MCF 10A (cell line): ENCODE data around the gene SND1. TPM values are rescaled to one million over a fixed set of nuclear protein-coding genes. Genes with fewer than 3 reads are reported as not detected.

Experiments
- BruUV-seq: library from RNA; stranded (reverse); fragments of 400-500 nt; replicated peaks from 2 replicates; lab custom pipeline; 2021; lab: Mats Ljungman, UMichigan
- CTCF ChIA-PET: fragments of 300-600 bp; sonication (Branson Sonifier 250); formaldehyde crosslinking; extraction: SDS; loops from one replicate; lab custom pipeline; 2021; ENCODE audit warnings: antibody characterized with exemption, inconsistent platforms; lab: Yijun Ruan, JAX
- POLR2A ChIA-PET: fragments of 300-600, 350-650 bp; sonication (Branson Sonifier 250); formaldehyde crosslinking; extraction: SDS; loops from one replicate; lab custom pipeline; 2020; ENCODE audit warnings: antibody characterized with exemption, inconsistent platforms; lab: Yijun Ruan, JAX
- DNase-seq: peaks from one replicate; pipeline ENCODE4 v3.0.0-alpha.2; 2018; ENCODE audit not compliant: unreplicated experiment
- H3K27ac Mint-ChIP-seq: one replicate; pipeline ENCODE4 v1.8.0; 2022; ENCODE audit warnings: mild to moderate bottlenecking, low read depth, mixed read lengths; ENCODE audit not compliant: unreplicated experiment
- H3K27me3 Mint-ChIP-seq: one replicate; pipeline ENCODE4 v1.8.0; 2022; ENCODE audit warnings: mixed read lengths; ENCODE audit not compliant: insufficient read depth, unreplicated experiment
- H3K36me3 Mint-ChIP-seq: one replicate; pipeline ENCODE4 v1.8.0; 2022; ENCODE audit warnings: mild to moderate bottlenecking, moderate library complexity, mixed read lengths; ENCODE audit not compliant: insufficient read depth, unreplicated experiment
- H3K4me1 Mint-ChIP-seq: one replicate; pipeline ENCODE4 v1.8.0; 2022; ENCODE audit warnings: mixed read lengths; ENCODE audit not compliant: insufficient read depth, unreplicated experiment
- H3K4me3 Mint-ChIP-seq: one replicate; pipeline ENCODE4 v1.8.0; 2022; ENCODE audit warnings: mild to moderate bottlenecking, moderate library complexity, mixed read lengths; ENCODE audit not compliant: unreplicated experiment
- H3K9me3 Mint-ChIP-seq: one replicate; pipeline ENCODE4 v1.8.0; 2022; ENCODE audit warnings: mixed read lengths; ENCODE audit not compliant: unreplicated experiment
- CTCF ChIP-seq: fragments of 200-600 bp; IDR thresholded peaks from one replicate; pipeline ENCODE4 v1.8.0; 2022; ENCODE audit warnings: antibody characterized with exemption, mild to moderate bottlenecking; ENCODE audit not compliant: unreplicated experiment
- intact Hi-C: fragments of 100-400 bp; cut with micrococcal nuclease; formaldehyde crosslinking; loops from 2 replicates; pipeline ENCODE4 v1.14.1; 2022
- total RNA-seq: library from RNA; stranded (reverse); gene quantifications from 2 replicates; pipeline ENCODE4 v1.2.3, GENCODE V29; 2022

The SND1 gene
- total RNA-seq, 1 experiment from 2014 or later, result 297 TPM

- POLR2A ChIA-PET, result no interaction called here
- Mint-ChIP-seq H3K4me3 (no peak overlapping the region), H3K27ac (no peak overlapping the region), H3K9me3 (peaks cover 5% of the 10 kb centered on the region), H3K36me3 (peaks cover 36% of the 10 kb centered on the region), H3K4me1 (peaks cover 20% of the 10 kb centered on the region), H3K27me3 (no peaks in the 10 kb centered on the region)
- intact Hi-C loops, result no loop called here
- no peak for DNase-seq
- BruUV-seq, result no TSS peak
- CTCF ChIA-PET, result no interaction called here
- no peak for TF ChIP-seq CTCF
These were observed 232.1 kb downstream of the SND1 start for GRCh38 chr7:127884066-127884559.

- H3K27me3 Mint-ChIP-seq, result no peaks in the 10 kb centered on the region
- H3K9me3 Mint-ChIP-seq, result peaks cover 5% of the 10 kb centered on the region
- no peak for DNase-seq
- CTCF ChIA-PET, result interaction anchor here (0.6 to 1.1 kb wide), 5 partner anchors 15 to 361 kb away, joined by 3 to 5 read pairs (median 4); no protein-coding TSS in a partner anchor
- peaks cover 48% of the 10 kb centered on the region for H3K36me3 Mint-ChIP-seq
- H3K4me1 Mint-ChIP-seq, result peaks cover 20% of the 10 kb centered on the region
- BruUV-seq, result no TSS peak
- POLR2A ChIA-PET, result no interaction called here
- intact Hi-C loops, result no loop called here
- no peak overlapping the region for H3K4me3 Mint-ChIP-seq
- no peak for TF ChIP-seq CTCF
- H3K27ac Mint-ChIP-seq, result peak overlapping the region; percentile 0
These were observed 233.3 kb downstream of the SND1 start for GRCh38 chr7:127885222-127885772.

GRCh38 chr7:127885843-127886242 is 233.8 kb downstream of the SND1 start:
- ChIA-PET CTCF (interaction anchor here (0.6 to 1.1 kb wide), 5 partner anchors 16 to 360 kb away, joined by 3 to 5 read pairs (median 4); no protein-coding TSS in a partner anchor), POLR2A (no interaction called here)
- no TSS peak for BruUV-seq
- Mint-ChIP-seq H3K27me3 (no peaks in the 10 kb centered on the region), H3K27ac (peak overlapping the region; percentile 0), H3K4me1 (peaks cover 20% of the 10 kb centered on the region), H3K9me3 (peaks cover 5% of the 10 kb centered on the region), H3K36me3 (peaks cover 53% of the 10 kb centered on the region), H3K4me3 (no peak overlapping the region)
- TF ChIP-seq CTCF, result no peak
- peak; percentile 54 for DNase-seq
- intact Hi-C loops, result no loop called here

GRCh38 chr7:127886248-127886647 is 234.3 kb downstream of the SND1 start:
- no TSS peak for BruUV-seq
- CTCF ChIA-PET, result no interaction called here
- no peak for DNase-seq
- POLR2A ChIA-PET, result no interaction called here
- H3K4me1 Mint-ChIP-seq, result peaks cover 20% of the 10 kb centered on the region
- no peak overlapping the region for H3K4me3 Mint-ChIP-seq
- TF ChIP-seq CTCF, result no peak
- H3K9me3 Mint-ChIP-seq, result peaks cover 5% of the 10 kb centered on the region
- peaks cover 57% of the 10 kb centered on the region for H3K36me3 Mint-ChIP-seq
- intact Hi-C loops, result no loop called here
- H3K27me3 Mint-ChIP-seq, result no peaks in the 10 kb centered on the region
- peak overlapping the region; percentile 0 for H3K27ac Mint-ChIP-seq
